Mesenchymal stem cell (in vitro differentiated cells and primary cell): ENCODE results near the gene ZBTB7C.

Source experiments
- DNase-seq: peaks from one replicate; pipeline ENCODE4 v3.0.0-alpha.2; 2013
- H2AFZ ChIP-seq: one replicate; pipeline ENCODE4 v1.6.1; 2013; ENCODE audit warnings: low read depth, mild to moderate bottlenecking, control low read depth, inconsistent platforms, low read length, moderate library complexity
- H2AK5ac ChIP-seq: 2 replicates; pipeline ENCODE4 v1.6.1; 2013; ENCODE audit warnings: low read length, moderate library complexity, mild to moderate bottlenecking, inconsistent platforms; ENCODE audit not compliant: severe bottlenecking
- H2BK120ac ChIP-seq: one replicate; pipeline ENCODE4 v1.6.1; 2013; ENCODE audit warnings: low read depth, mild to moderate bottlenecking, inconsistent platforms, low read length, moderate library complexity
- H2BK12ac ChIP-seq, 2 experiments: one replicate each; pipeline ENCODE4 v1.6.1; 2013; ENCODE audit warnings: inconsistent platforms in 2 of 2, low read length in 2 of 2, mild to moderate bottlenecking in 2 of 2, moderate library complexity in 2 of 2, control low read depth in 1 of 2
- H2BK15ac ChIP-seq: one replicate; pipeline ENCODE4 v1.6.1; 2013; ENCODE audit warnings: mild to moderate bottlenecking, low read depth, inconsistent platforms; ENCODE audit not compliant: poor library complexity, severe bottlenecking
- H2BK5ac ChIP-seq: 2 replicates; pipeline ENCODE4 v1.6.1; 2013; ENCODE audit warnings: low read depth, mild to moderate bottlenecking, low read length, control low read depth, inconsistent platforms; ENCODE audit not compliant: poor library complexity, severe bottlenecking
- H3K14ac ChIP-seq, 2 experiments: one replicate each; pipeline ENCODE4 v1.6.1; 2013; ENCODE audit warnings: inconsistent platforms in 2 of 2, low read length in 2 of 2, control low read depth in 1 of 2, mild to moderate bottlenecking in 1 of 2, moderate library complexity in 1 of 2
- H3K18ac ChIP-seq, 2 experiments: one replicate each; pipeline ENCODE4 v1.6.1; 2013; ENCODE audit warnings: inconsistent platforms in 2 of 2, low read length in 2 of 2, control low read depth in 1 of 2, low read depth in 1 of 2, mild to moderate bottlenecking in 1 of 2
- H3K23ac ChIP-seq, 2 experiments: one replicate each; pipeline ENCODE4 v1.6.1; 2013; ENCODE audit warnings: inconsistent platforms in 2 of 2, low read length in 2 of 2, mild to moderate bottlenecking in 2 of 2, moderate library complexity in 2 of 2, control low read depth in 1 of 2
- H3K27ac ChIP-seq: 2 replicates; pipeline ENCODE4 v1.5.1; 2013; ENCODE audit warnings: mild to moderate bottlenecking, moderate library complexity, low read length, control low read depth, inconsistent platforms; ENCODE audit not compliant: poor library complexity, severe bottlenecking
- H3K27me3 ChIP-seq, 2 experiments: 2 replicates each; pipeline versions ENCODE4 v1.6.1 to v1.7.0; 2013; ENCODE audit warnings: low read length in 2 of 2, mild to moderate bottlenecking in 2 of 2, moderate library complexity in 2 of 2, control low read depth in 1 of 2, inconsistent platforms in 1 of 2; ENCODE audit not compliant: control insufficient read depth in 1 of 2, insufficient read depth in 1 of 2
- H3K36me3 ChIP-seq, 2 experiments: 2 replicates each; pipeline versions ENCODE4 v1.6.1 to v1.7.0; 2013; ENCODE audit warnings: low read length in 2 of 2, control low read depth in 1 of 2, inconsistent platforms in 1 of 2, low read depth in 1 of 2, mild to moderate bottlenecking in 1 of 2; ENCODE audit not compliant: insufficient read depth in 2 of 2, control insufficient read depth in 1 of 2
- H3K4ac ChIP-seq, 2 experiments: one replicate each; pipeline ENCODE4 v1.6.1; 2013; ENCODE audit warnings: inconsistent platforms in 2 of 2, low read length in 2 of 2, mild to moderate bottlenecking in 2 of 2, moderate library complexity in 2 of 2, control low read depth in 1 of 2, low read depth in 1 of 2
- H3K4me1 ChIP-seq: 2 replicates; pipeline ENCODE4 v1.6.1; 2013; ENCODE audit warnings: low read depth, low read length, control low read depth; ENCODE audit not compliant: control insufficient read depth, insufficient read depth
- H3K4me2 ChIP-seq: 2 replicates; pipeline ENCODE4 v1.6.1; 2013; ENCODE audit warnings: low read length, mild to moderate bottlenecking, inconsistent platforms; ENCODE audit not compliant: poor library complexity, severe bottlenecking
- H3K4me3 ChIP-seq, 2 experiments: 2 replicates each; pipeline versions ENCODE4 v1.5.1 to v1.7.0; 2013; ENCODE audit warnings: low read length in 2 of 2, mild to moderate bottlenecking in 2 of 2, control low read depth in 1 of 2, low read depth in 1 of 2; ENCODE audit not compliant: insufficient read depth in 1 of 2
- H3K79me1 ChIP-seq: replicated peaks from 2 replicates; pipeline ENCODE4 v1.6.1; 2013; ENCODE audit warnings: mild to moderate bottlenecking, control low read depth, low read length, inconsistent platforms; ENCODE audit not compliant: poor library complexity, severe bottlenecking
- H3K9ac ChIP-seq: 2 replicates; pipeline ENCODE4 v1.7.0; 2013; ENCODE audit warnings: mild to moderate bottlenecking, low read length, moderate library complexity
- H3K9me3 ChIP-seq: 2 replicates; pipeline ENCODE4 v1.7.0; 2013; ENCODE audit warnings: mild to moderate bottlenecking, low read length; ENCODE audit not compliant: control insufficient read depth
- H4K8ac ChIP-seq: one replicate; pipeline ENCODE4 v1.6.1; 2013; ENCODE audit warnings: inconsistent platforms, mild to moderate bottlenecking, low read length, moderate library complexity
- H4K91ac ChIP-seq: one replicate; pipeline ENCODE4 v1.6.1; 2013; ENCODE audit warnings: mild to moderate bottlenecking, low read length, inconsistent platforms
- WGBS: methylation state at CpG from one replicate; pipeline ENCODE4 v1.1.7; 2013; ENCODE audit warnings: mixed read lengths; 5-methylcytosine and 5-hydroxymethylcytosine counted together

ZBTB7C gene

DNA sequence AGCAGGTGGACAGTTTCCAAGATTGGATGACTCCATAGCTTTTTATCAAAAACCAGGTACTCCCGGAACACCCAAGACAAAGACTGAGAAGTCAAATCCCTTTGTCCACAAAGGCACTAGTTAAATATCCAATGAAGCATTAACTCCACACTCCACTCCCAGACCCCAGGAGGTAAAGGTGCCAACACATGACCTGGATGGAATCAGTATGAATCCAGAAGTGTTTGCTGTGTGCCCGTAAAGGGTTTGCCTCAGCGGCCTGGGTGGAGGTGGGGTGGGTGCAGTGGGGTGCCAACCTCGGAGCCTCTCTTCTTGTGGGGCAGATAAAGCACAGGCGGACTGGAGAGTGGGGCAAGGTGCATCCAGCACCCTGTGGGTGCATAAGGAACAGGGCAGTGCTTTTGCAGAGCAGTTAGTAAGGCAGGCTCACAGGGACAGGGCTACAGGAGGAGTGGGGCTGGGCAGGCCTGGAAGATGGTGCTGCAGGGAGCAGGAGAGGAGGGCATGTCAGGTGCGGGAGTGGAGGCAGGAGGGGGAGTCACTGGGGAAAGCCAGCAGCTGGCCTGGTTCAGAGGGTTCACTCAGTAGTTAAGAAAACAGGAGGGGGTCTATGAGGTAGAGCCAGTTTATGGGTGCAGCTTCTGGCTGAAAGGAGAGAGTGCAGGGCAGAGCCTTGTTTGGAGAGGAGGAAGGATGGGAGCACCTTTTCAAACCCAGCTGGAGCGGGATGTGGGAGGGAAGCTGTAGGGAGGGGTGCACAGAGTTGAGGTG, 270.3 kb downstream of the ZBTB7C start:
- Histone ChIP-seq H3K9me3 (no peaks in the 10 kb centered on the region), H3K23ac (no peak overlapping the region), H3K4me2 (no peak overlapping the region), H3K18ac (no peak overlapping the region), H3K14ac (no peak overlapping the region), H3K4me1 (peaks cover 20% of the 10 kb centered on the region), H3K79me1 (no peaks in the 10 kb centered on the region), H3K27ac (no peak overlapping the region), H3K4me3 (no peak overlapping the region), H4K8ac (no peak overlapping the region), H2BK15ac (no peak overlapping the region), H2AK5ac (no peak overlapping the region), H2BK12ac (no peak overlapping the region), H3K4ac (no peak overlapping the region), H3K27me3 (peaks cover 48 to 87% of the 10 kb centered on the region in 2 experiments), H3K9ac (no peak overlapping the region), H3K36me3 (no peaks in the 10 kb centered on the region), H2BK5ac (no peak overlapping the region), H4K91ac (no peak overlapping the region), H2AFZ (no peak overlapping the region), H2BK120ac (no peak overlapping the region)
- no peak for DNase-seq
- WGBS, result 85% methylated on average over 7 of the region's 7 CpGs

GRCh38 chr18:48138210-48138609, 271.0 kb downstream of the ZBTB7C start:
- Histone ChIP-seq H3K27me3 (peaks cover 47 to 89% of the 10 kb centered on the region in 2 experiments), H3K9me3 (no peaks in the 10 kb centered on the region), H2BK120ac (no peak overlapping the region), H2BK5ac (no peak overlapping the region), H2AK5ac (no peak overlapping the region), H3K4me3 (no peak overlapping the region), H4K8ac (no peak overlapping the region), H3K4ac (no peak overlapping the region), H3K23ac (no peak overlapping the region), H3K18ac (no peak overlapping the region), H3K4me1 (peaks cover 20% of the 10 kb centered on the region), H3K36me3 (no peaks in the 10 kb centered on the region), H3K27ac (no peak overlapping the region), H2BK12ac (no peak overlapping the region), H4K91ac (no peak overlapping the region), H2BK15ac (no peak overlapping the region), H3K9ac (no peak overlapping the region), H3K4me2 (no peak overlapping the region), H3K14ac (no peak overlapping the region), H2AFZ (no peak overlapping the region), H3K79me1 (no peaks in the 10 kb centered on the region)
- no peak for DNase-seq
- 37% methylated on average over 4 of the region's 4 CpGs for WGBS

GRCh38 chr18:48137374-48138081, 271.7 kb downstream of the ZBTB7C start:
- Histone ChIP-seq H2BK12ac (no peak overlapping the region), H3K79me1 (no peaks in the 10 kb centered on the region), H2BK120ac (no peak overlapping the region), H3K9me3 (no peaks in the 10 kb centered on the region), H3K4me3 (peak overlapping the region in 1 of 2 experiments; percentile 76), H3K36me3 (no peaks in the 10 kb centered on the region), H3K14ac (no peak overlapping the region), H2AFZ (no peak overlapping the region), H2BK5ac (no peak overlapping the region), H3K27ac (no peak overlapping the region), H3K4ac (no peak overlapping the region), H3K23ac (no peak overlapping the region), H2AK5ac (no peak overlapping the region), H3K4me2 (no peak overlapping the region), H4K8ac (no peak overlapping the region), H2BK15ac (no peak overlapping the region), H3K27me3 (peaks cover 42 to 89% of the 10 kb centered on the region in 2 experiments), H3K18ac (no peak overlapping the region), H3K9ac (peak overlapping the region; percentile 70), H4K91ac (no peak overlapping the region), H3K4me1 (peaks cover 20% of the 10 kb centered on the region)
- no peak for DNase-seq
- WGBS, result 35% methylated on average over 8 of the region's 10 CpGs

DNA sequence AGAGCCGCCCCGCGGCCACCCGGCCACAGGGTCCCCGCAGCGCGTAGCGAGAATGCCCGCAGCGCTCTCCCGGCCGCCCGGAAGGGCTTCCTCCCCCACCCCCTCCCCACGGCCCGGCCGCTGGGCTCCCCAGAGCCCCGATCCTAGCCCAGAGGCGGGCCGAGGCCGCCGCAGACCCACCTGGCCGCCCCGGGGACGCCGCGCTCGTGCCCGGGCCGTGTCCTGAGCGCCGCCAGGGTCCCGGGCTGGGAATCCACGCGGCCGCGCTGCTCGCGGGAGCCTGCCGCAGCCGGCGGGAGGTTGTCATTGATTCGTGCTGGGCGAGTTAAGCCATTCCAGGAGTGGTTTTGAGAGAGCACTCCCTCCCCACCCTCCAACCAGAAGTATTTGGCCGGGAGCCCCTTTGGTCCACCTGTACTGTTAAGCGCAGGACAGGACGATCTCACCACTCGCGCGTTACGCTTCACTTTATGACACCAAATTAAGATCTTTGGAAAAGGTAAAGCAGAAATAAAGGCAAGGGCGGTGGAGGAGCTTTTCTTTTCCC, 272.3 kb downstream of the ZBTB7C start:
- no peak overlapping the region for H3K27ac ChIP-seq
- H3K4ac ChIP-seq, result no peak overlapping the region
- no peak overlapping the region for H2BK120ac ChIP-seq
- peak overlapping the region; percentile 18 for H2BK15ac ChIP-seq
- H2BK12ac ChIP-seq, result no peak overlapping the region
- H3K4me3 ChIP-seq, result peak overlapping the region; percentile 45 to 76
- no peaks in the 10 kb centered on the region for H3K36me3 ChIP-seq
- no peaks in the 10 kb centered on the region for H3K79me1 ChIP-seq
- H3K4me1 ChIP-seq, result peaks cover 20% of the 10 kb centered on the region
- DNase-seq, result no peak
- H4K8ac ChIP-seq, result no peak overlapping the region
- H3K4me2 ChIP-seq, result peak overlapping the region; percentile 89
- H2AK5ac ChIP-seq, result no peak overlapping the region
- no peak overlapping the region for H2AFZ ChIP-seq
- no peaks in the 10 kb centered on the region for H3K9me3 ChIP-seq
- no peak overlapping the region for H4K91ac ChIP-seq
- peak overlapping the region; percentile 70 for H3K9ac ChIP-seq
- no peak overlapping the region for H3K18ac ChIP-seq
- H2BK5ac ChIP-seq, result no peak overlapping the region
- no peak overlapping the region for H3K14ac ChIP-seq
- H3K23ac ChIP-seq, result no peak overlapping the region
- peaks cover 42 to 84% of the 10 kb centered on the region in 2 experiments for H3K27me3 ChIP-seq
- WGBS, result 8% methylated on average over 25 of the region's 51 CpGs
